HK-2 (cell line): ENCODE measurements around the gene GLCE.
A peak's percentile ranks its signal among the peaks of the same experiment; 100 is the strongest.

ENCODE experiments used
- DNase-seq: peaks from one replicate; pipeline ENCODE4 v3.0.0-alpha.2; 2018; ENCODE audit not compliant: unreplicated experiment

Gene GLCE

DNA sequence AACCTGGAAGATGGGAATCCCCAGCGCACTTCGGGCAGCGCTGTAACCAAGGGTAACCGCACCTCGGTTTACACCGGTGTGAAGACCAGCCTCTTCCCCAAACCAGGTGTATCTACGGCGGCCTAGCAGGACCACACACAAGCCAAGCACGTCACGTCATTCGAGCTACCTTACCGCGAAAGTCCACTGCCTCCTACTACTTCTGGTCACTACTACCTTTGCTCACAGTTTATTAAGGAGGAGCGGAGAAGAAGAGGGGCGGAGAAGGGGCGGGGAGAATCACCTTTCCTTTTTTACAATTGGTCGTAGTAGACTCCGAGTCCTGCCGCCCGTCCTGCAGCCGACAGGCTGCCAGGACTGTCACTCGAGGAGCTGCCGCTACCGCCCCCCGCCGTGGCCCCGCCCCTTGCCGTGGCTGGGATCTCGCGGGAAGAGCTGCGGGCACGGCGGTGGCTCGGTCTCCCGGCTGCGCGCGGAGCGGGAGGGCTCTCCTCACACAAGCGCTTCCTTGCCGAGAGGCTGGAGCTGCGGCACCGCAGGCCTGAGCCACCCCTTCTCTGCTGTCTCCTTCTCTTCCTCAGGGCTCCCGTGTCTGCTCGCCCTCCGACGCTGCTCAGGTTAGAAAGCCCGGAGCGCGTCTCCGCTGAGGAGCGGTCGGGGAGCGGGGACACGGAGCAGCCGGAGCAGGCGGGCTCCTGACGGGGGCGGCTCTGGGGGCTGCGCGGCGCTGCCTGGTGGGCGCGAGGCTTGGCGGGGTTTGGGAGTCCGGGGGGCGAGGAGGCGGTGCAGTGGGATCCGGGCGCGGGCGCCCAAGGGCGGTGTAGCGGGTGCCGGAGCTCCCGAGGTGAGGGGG lies at the start of gene GLCE:
TSS of gene GLCE (plus strand) at position 495 of the 853 bp plus-strand sequence. CDS start 95,172 bp downstream, outside the sequence.
- DNase-seq, result peak; percentile 91

- DNase-seq, result no peak
These were observed 46.0 kb upstream of the GLCE start for GRCh38 chr15:69114331-69114928.

DNA sequence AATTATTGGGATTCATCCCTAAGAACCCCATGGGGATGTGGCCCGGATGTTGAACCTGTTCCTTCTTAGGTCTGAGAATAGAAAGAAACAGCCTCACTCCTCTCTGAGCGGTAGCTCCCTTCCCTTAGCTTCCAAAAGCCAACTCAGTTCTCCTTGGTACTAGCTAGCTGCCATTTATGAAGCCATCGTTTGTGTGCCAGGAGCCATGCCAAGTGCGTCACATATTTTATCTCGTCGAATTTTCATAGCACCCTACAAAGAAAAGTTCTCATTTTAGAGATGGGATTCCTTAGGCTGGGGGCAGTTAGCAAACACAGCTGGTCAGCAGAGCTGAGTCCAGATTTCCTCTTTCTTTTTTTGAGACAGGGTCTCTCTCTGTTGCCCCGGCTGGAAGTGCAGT lies 45.4 kb upstream of the GLCE start:
- no peak for DNase-seq

- no peak for DNase-seq
These were observed 44.0 kb upstream of the GLCE start for GRCh38 chr15:69116391-69116790.

DNA sequence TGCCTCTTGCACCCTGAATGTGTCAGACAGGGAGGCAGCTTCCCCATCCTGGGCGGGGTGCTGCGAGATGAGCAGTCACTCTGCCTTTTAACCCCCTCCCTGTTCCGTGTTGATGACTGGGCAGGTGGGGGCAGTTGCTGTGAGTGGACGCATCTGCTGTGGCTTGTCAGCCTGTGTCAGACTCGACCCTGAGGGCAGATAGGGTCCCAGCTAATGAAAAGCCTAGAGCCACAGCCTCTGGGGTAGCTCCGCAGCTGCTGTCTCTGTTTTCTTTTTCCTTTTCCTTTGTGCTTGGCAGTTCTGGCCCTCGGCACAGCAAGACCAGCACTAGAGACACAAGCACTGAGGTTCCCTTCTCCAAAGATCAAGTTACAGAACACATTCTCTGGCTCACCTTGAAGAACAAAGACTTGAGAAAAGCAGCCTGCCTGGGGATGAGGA lies 43.0 kb upstream of the GLCE start:
- DNase-seq, result no peak

- DNase-seq, result no peak
These were observed 42.3 kb upstream of the GLCE start for GRCh38 chr15:69118089-69118488.

DNA sequence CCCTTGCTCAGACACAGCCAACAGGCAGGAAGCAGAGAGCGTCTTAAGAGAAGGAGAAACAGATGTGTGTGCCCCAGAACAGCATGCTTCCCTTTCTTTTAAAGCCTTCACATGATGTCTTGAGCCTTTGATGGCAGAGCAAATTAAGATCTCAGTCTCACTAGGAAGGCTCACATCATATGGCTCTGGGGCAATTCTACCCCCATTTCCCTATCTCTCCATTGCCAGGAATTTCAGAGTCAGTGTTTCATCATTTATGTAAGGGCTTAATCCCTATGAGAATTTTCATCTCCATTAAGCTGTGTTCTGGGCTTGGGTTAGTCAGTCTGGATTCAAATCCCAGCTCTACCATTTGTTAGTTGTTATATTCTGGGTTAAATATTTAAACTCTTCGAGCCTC lies 41.4 kb upstream of the GLCE start:
- DNase-seq, result no peak

GRCh38 chr15:69119683-69120395 lies 40.6 kb upstream of the GLCE start:
- DNase-seq, result no peak

DNA sequence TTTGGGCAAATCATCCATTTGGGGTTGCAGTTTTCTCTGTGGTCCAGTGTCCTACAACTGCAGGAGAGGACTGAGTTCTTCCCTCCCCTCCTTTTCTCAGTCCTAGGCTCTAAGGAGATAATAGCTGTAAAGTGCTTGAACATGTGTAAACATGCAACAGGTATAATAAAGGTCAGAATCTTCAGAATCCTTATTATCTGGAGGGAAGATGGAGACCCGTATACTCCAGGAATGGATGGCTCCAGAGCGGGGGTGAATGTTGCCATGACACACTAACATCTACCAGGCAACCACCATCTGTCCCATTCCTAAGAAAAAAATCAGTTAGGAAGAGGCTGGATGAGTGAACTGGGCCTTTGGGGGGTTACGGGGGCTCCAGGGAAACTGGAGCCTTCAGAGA lies 39.7 kb upstream of the GLCE start:
- no peak for DNase-seq

GRCh38 chr15:69121198-69121828 lies 39.1 kb upstream of the GLCE start:
- DNase-seq, result no peak

- no peak for DNase-seq
These were observed 35.2 kb upstream of the GLCE start for GRCh38 chr15:69125236-69125635.

- no peak for DNase-seq
These were observed 34.4 kb upstream of the GLCE start for GRCh38 chr15:69126054-69126469.

- no peak for DNase-seq
These were observed 33.1 kb upstream of the GLCE start for GRCh38 chr15:69127306-69127705.

DNA sequence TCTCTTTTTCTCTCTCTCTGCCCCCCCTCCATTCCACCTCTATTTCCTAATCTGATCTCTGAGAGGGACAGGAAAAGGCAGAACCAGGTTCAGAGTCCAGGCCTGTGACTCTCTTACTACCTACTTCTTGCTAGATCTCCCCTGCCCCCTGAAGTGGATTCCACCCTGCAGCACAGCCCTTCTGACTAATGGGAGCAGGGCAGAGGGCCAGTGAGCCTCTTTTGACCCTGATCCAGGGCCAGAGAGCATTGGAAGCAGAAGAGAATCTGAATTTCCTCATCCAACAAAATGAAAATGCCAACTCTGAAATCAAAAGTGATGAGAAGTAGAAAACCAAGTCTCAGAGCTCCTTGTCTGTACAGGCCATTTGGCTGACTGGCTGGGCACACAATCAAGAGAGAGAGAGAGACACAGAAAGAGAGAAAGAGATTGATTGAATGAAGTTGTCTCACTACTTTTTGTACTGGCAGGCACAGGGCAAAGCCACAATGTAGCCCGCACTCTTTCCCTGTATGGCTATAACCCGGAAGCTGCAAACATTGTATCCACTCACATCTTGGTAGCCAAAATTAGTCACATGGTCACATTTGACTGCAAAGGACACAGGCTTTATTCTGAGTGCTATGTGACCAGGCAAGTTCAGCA lies 31.6 kb upstream of the GLCE start:
- no peak for DNase-seq

GRCh38 chr15:69131362-69132220 lies 28.8 kb upstream of the GLCE start:
- no peak for DNase-seq

DNA sequence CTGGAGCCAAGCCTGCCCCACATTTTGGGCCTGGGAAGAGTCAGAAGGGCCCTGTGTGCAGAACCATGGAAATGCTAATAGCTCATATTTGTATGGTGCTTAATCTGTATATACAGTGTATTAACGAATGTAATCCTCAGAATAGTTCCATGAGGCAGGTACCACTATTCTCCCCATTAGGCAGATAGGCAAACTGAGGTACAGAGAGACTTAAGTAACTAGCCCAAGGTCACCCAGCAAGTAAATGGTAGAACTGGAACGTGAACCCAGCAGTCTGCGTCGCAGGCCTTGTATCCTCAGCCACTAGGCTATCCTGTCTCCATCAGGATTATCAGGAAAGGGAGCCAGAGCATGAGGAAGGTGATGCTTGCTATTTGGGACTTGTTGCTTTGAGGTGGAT lies 28.0 kb upstream of the GLCE start:
- no peak for DNase-seq

GRCh38 chr15:69132977-69133861 lies 27.2 kb upstream of the GLCE start:
- no peak for DNase-seq

DNA sequence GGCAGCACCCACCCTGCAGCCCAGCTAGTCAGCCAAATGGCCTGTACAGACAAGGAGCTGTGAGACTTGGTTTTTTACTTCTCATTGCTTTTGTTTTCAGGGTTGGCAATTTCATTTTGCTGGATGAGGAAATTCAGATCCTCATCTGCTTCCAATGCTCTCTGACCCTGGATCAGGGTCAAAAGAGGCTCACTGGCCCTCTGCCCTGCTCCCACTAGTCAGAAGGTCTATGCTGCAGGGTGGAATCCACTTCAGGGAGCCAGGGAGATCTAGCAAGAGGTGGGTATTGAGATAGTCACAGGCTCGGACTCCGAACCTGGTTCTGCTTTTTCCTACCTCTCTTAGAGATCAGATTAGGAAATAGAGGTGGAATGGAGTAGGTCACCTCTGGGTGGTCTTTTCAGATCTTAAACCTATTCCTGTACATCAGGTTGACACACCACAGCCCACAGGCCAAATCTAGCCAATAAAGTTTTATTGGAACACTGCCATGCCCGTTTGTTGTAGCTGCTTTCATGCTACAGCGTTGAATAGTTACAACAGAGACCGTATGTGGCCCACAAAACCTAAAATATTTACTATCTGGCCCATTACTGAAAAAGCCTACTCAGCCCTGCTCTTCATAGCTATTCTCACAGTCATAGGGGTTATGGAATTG lies 26.4 kb upstream of the GLCE start:
- no peak for DNase-seq

DNA sequence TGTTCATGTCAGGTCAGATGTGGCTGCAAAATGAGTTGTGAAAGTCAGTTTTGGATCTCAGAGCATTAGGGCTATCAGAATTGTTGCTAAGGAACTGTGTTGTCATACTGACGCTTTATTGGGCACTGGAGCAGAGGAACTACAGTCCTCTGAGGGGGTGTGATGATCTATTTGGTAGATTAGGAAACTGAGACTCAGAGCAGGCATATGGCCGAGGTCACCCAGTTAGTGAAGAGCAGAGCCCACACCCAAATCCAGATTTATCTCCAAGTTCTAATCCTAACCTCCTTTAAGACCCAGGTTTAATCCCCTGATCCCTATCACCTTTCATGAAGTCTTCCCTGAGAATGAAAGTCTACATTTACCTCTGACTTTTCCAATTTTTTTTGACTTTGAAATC lies 25.6 kb upstream of the GLCE start:
- no peak for DNase-seq
